Neural cell (in vitro differentiated cells): ENCODE measurements around the gene OVOL3. TPM values are rescaled to one million over a fixed set of nuclear protein-coding genes. Genes with fewer than 3 reads are reported as not detected.
A peak's percentile ranks its signal among the peaks of the same experiment; 100 is the strongest.

ENCODE experiments used
- H2AFZ ChIP-seq: fragments of 200-600, 300-800 bp; sonication (generic), shearing (Covaris generic); 2 replicates; pipeline ENCODE4 v1.6.0; 2014; ENCODE audit warnings: low read depth, mild to moderate bottlenecking, antibody characterized with exemption, low read length, moderate library complexity
- H3F3A ChIP-seq: fragments of 200-600 bp; shearing (Covaris generic); 2 replicates; pipeline ENCODE4 v1.6.1; 2016; ENCODE audit warnings: mild to moderate bottlenecking, moderate library complexity, mixed read lengths, antibody characterized with exemption, low read length; ENCODE audit not compliant: insufficient read depth, poor library complexity, severe bottlenecking
- H3K27ac ChIP-seq: fragments of 200-600, 300-800 bp; sonication (generic), shearing (Covaris generic); 2 replicates; pipeline ENCODE4 v1.5.1; 2014; ENCODE audit warnings: mild to moderate bottlenecking, low read length, moderate library complexity
- H3K27me3 ChIP-seq: fragments of 300-800, 200-600 bp; sonication (generic), shearing (Covaris generic); 2 replicates; pipeline ENCODE4 v1.6.0; 2014; ENCODE audit warnings: mild to moderate bottlenecking, low read depth, low read length, moderate library complexity; ENCODE audit not compliant: insufficient read depth
- H3K36me3 ChIP-seq: fragments of 300-800, 200-600 bp; sonication (generic), shearing (Covaris generic); 2 replicates; pipeline ENCODE4 v1.5.1; 2014; ENCODE audit warnings: mild to moderate bottlenecking, antibody characterized with exemption, low read length, moderate library complexity; ENCODE audit not compliant: insufficient read depth
- H3K4me2 ChIP-seq: fragments of 300-800, 200-600 bp; sonication (generic), shearing (Covaris generic); 2 replicates; pipeline ENCODE4 v1.6.0; 2014; ENCODE audit warnings: mild to moderate bottlenecking, low read length
- H3K4me3 ChIP-seq: fragments of 300-800, 200-600 bp; sonication (generic), shearing (Covaris generic); 2 replicates; pipeline ENCODE4 v1.5.1; 2014; ENCODE audit warnings: mild to moderate bottlenecking, low read length, moderate library complexity
- H3K79me2 ChIP-seq: fragments of 200-600 bp; shearing (Covaris generic); replicated peaks from 2 replicates; pipeline ENCODE4 v1.6.0; 2014; ENCODE audit warnings: mild to moderate bottlenecking, low read length, moderate library complexity; ENCODE audit not compliant: insufficient read depth
- H3K9ac ChIP-seq: fragments of 300-800, 200-600 bp; sonication (generic), shearing (Covaris generic); 2 replicates; pipeline ENCODE4 v1.6.1; 2016; ENCODE audit warnings: mild to moderate bottlenecking, low read length, mixed read lengths
- H3K9me2 ChIP-seq: fragments of 200-600 bp; shearing (Covaris generic); 2 replicates; pipeline ENCODE4 v1.6.1; 2016; ENCODE audit warnings: mild to moderate bottlenecking, low read length, mixed read lengths; ENCODE audit not compliant: insufficient read depth
- H3K9me3 ChIP-seq: fragments of 200-600, 300-800 bp; sonication (generic), shearing (Covaris generic); 2 replicates; pipeline ENCODE4 v1.6.1; 2016; ENCODE audit warnings: mild to moderate bottlenecking, mixed run types, low read length, moderate library complexity, mixed read lengths
- H4K20me1 ChIP-seq: fragments of 200-600 bp; shearing (Covaris generic); 2 replicates; pipeline ENCODE4 v1.6.1; 2016; ENCODE audit warnings: mild to moderate bottlenecking, mixed run types; ENCODE audit not compliant: insufficient read depth
- EP300 ChIP-seq: fragments of 450-650 bp; conservative IDR thresholded peaks from 2 replicates; pipeline ENCODE4 v1.6.1; 2014; ENCODE audit warnings: antibody characterized with exemption, mild to moderate bottlenecking, moderate library complexity; ENCODE audit not compliant: poor library complexity, severe bottlenecking
- EZH2 ChIP-seq: fragments of 200-600, 300-800 bp; shearing (Covaris generic), sonication (generic); IDR thresholded peaks from 2 replicates; pipeline ENCODE4 v1.6.1; 2014; ENCODE audit warnings: antibody characterized with exemption, low read length, borderline replicate concordance, mild to moderate bottlenecking; ENCODE audit not compliant: insufficient read depth, poor library complexity, severe bottlenecking
- MXI1 ChIP-seq: fragments of 450-650 bp; conservative IDR thresholded peaks from 2 replicates; pipeline ENCODE4 v1.6.1; 2014; ENCODE audit warnings: antibody characterized with exemption, mild to moderate bottlenecking; ENCODE audit not compliant: poor library complexity, severe bottlenecking
- POLR2AphosphoS5 ChIP-seq: IDR thresholded peaks from 2 replicates; pipeline ENCODE4 v1.6.1; 2012
- RAD21 ChIP-seq: fragments of 450-650 bp; conservative IDR thresholded peaks from 2 replicates; pipeline ENCODE4 v1.6.1; 2014; ENCODE audit warnings: antibody characterized with exemption, mild to moderate bottlenecking, moderate library complexity
- SMC3 ChIP-seq: fragments of 450-650 bp; conservative IDR thresholded peaks from 2 replicates; pipeline ENCODE4 v1.6.1; 2014; ENCODE audit warnings: antibody characterized with exemption, mild to moderate bottlenecking, moderate library complexity; ENCODE audit not compliant: poor library complexity
- TAF1 ChIP-seq: IDR thresholded peaks from 2 replicates; pipeline ENCODE4 v1.6.1; 2012; ENCODE audit warnings: low read depth
- polyA plus RNA-seq: library from polyadenylated mRNA; depleted of rRNA; stranded (reverse); fragments of >200 nt; gene quantifications from 2 replicates; pipeline ENCODE4 v1.2.3, GENCODE V29; 2014
- TF ChIP-seq, protein P1 (sequence below): IDR thresholded peaks from 2 replicates; pipeline ENCODE4 v1.6.1; 2012; ENCODE audit warnings: borderline replicate concordance
- TF ChIP-seq, protein P2 (sequence below): fragments of 450-650 bp; IDR thresholded peaks from 2 replicates; pipeline ENCODE4 v1.5.1; 2014; ENCODE audit warnings: antibody characterized with exemption, mild to moderate bottlenecking, moderate library complexity; ENCODE audit not compliant: poor library complexity, severe bottlenecking

OVOL3 gene
- polyA plus RNA-seq, 1 donor from 2014 or later: not detected

DNA sequence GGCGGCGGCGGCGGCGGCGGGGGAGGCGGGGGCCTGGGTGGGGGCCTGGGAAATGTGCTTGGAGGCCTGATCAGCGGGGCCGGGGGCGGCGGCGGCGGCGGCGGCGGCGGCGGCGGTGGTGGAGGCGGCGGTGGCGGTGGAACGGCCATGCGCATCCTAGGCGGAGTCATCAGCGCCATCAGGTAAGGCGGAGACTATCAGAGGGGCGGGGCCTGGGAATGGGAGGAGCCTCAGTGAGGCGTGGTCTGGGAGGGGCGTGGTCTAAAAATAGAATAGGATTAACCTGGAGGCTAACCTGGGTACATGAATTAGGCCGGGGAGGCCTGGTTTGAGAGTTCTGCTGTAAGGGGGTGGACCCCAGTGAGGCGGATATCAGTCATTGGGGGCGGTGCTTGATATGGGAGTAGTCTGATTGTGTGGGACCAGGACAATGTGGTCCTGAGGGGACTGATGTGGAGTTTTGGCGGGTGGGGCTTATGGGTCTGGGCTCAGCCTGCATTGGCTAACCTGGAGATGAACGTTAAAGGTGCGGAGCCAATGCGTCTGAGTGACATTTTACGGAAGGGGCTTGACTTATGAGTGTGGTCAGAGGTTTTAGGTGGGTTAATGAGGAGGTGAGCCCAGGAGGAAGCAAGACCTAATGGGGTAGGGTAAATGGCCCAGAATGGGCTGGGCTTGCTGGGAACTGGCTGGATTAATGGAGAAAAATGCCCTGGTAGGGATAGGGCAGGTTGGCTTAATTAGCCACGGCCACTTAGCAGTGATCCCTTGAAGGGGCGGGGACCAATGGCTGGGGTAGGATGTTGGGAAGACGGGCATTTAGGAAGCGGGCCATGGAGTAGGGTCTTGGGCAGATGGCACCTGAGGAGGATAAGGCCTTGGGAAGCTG, 30.3 kb downstream of the OVOL3 start:
- H3K36me3 ChIP-seq: peaks cover 13% of the 10 kb centered on the region
- peaks cover 9% of the 10 kb centered on the region for H3K79me2 ChIP-seq
- peak; percentile 15 for TF ChIP-seq TAF1
- peak; percentile 74 for TF ChIP-seq POLR2AphosphoS5
- no peak for TF ChIP-seq EP300
- TF ChIP-seq, protein P1, sequence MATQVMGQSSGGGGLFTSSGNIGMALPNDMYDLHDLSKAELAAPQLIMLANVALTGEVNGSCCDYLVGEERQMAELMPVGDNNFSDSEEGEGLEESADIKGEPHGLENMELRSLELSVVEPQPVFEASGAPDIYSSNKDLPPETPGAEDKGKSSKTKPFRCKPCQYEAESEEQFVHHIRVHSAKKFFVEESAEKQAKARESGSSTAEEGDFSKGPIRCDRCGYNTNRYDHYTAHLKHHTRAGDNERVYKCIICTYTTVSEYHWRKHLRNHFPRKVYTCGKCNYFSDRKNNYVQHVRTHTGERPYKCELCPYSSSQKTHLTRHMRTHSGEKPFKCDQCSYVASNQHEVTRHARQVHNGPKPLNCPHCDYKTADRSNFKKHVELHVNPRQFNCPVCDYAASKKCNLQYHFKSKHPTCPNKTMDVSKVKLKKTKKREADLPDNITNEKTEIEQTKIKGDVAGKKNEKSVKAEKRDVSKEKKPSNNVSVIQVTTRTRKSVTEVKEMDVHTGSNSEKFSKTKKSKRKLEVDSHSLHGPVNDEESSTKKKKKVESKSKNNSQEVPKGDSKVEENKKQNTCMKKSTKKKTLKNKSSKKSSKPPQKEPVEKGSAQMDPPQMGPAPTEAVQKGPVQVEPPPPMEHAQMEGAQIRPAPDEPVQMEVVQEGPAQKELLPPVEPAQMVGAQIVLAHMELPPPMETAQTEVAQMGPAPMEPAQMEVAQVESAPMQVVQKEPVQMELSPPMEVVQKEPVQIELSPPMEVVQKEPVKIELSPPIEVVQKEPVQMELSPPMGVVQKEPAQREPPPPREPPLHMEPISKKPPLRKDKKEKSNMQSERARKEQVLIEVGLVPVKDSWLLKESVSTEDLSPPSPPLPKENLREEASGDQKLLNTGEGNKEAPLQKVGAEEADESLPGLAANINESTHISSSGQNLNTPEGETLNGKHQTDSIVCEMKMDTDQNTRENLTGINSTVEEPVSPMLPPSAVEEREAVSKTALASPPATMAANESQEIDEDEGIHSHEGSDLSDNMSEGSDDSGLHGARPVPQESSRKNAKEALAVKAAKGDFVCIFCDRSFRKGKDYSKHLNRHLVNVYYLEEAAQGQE: peak; percentile 31
- no peaks in the 10 kb centered on the region for H3K9me3 ChIP-seq
- H3F3A ChIP-seq: no peaks in the 10 kb centered on the region
- H3K9me2 ChIP-seq: no peaks in the 10 kb centered on the region
- H2AFZ ChIP-seq: no peak overlapping the region
- H3K9ac ChIP-seq: peak overlapping the region; percentile 92
- H3K4me3 ChIP-seq: peak overlapping the region; percentile 98
- H3K27me3 ChIP-seq: no peaks in the 10 kb centered on the region
- H3K27ac ChIP-seq: peak overlapping the region; percentile 89
- H3K4me2 ChIP-seq: no peak overlapping the region
- no peaks in the 10 kb centered on the region for H4K20me1 ChIP-seq

DNA sequence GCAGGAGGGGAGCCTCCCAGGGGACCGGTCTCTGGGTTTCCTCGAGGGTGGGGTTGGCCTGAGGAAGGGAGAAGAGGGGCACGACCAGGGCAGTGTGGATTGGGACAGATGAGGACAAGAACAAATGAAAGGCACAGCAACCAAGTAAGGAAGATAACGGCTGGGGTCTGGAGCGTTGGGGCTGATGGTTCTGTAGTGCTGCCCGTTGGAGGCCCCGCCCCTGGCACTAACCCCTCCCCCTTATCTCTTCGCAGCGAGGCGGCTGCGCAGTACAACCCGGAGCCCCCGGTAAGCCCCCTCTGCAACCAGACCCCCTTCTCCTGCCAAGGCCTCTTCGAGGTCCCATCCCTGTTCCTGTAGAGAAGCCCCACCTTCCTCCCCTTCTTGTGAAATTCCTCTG, 31.1 kb downstream of the OVOL3 start:
- H3K9me2 ChIP-seq: no peaks in the 10 kb centered on the region
- H3K36me3 ChIP-seq: peaks cover 13% of the 10 kb centered on the region
- H3K4me3 ChIP-seq: peak overlapping the region; percentile 98
- H3K9me3 ChIP-seq: no peaks in the 10 kb centered on the region
- H2AFZ ChIP-seq: no peak overlapping the region
- no peak for TF ChIP-seq MXI1
- no peak for TF ChIP-seq TAF1
- TF ChIP-seq SMC3: no peak
- no peak for TF ChIP-seq EZH2
- TF ChIP-seq EP300: no peak
- no peak for TF ChIP-seq RAD21
- H3K27me3 ChIP-seq: no peaks in the 10 kb centered on the region
- no peak overlapping the region for H3K4me2 ChIP-seq
- no peaks in the 10 kb centered on the region for H3F3A ChIP-seq
- H3K27ac ChIP-seq: no peak overlapping the region
- H4K20me1 ChIP-seq: no peaks in the 10 kb centered on the region
- peaks cover 9% of the 10 kb centered on the region for H3K79me2 ChIP-seq
- H3K9ac ChIP-seq: no peak overlapping the region

DNA sequence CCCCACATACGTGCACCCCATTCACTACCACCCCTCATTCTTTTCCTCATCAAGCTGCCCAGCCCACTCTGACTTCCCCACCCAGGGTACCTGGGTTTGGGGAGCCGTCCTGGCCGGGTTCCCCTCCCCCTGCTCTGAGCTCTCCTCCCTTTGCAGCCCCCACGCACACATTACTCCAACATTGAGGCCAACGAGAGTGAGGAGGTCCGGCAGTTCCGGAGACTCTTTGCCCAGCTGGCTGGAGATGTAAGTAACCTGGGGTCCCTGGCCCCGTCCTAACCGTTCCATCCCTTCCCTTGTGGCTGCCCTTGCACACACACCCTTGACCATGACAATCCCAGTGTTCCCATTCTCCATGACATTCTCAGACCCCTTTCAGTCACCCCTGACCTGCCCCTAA, 31.6 kb downstream of the OVOL3 start:
- H3K27me3 ChIP-seq: no peaks in the 10 kb centered on the region
- H3K36me3 ChIP-seq: peaks cover 13% of the 10 kb centered on the region

More for the DNA sequence above, 31.6 kb downstream of the OVOL3 start:
- Histone ChIP-seq H3K79me2 (peaks cover 9% of the 10 kb centered on the region), H3K9ac (no peak overlapping the region), H3K4me2 (no peak overlapping the region), H3K9me3 (no peaks in the 10 kb centered on the region), H2AFZ (no peak overlapping the region), H3K4me3 (no peak overlapping the region), H3K9me2 (no peaks in the 10 kb centered on the region), H3K27ac (no peak overlapping the region), H3F3A (no peaks in the 10 kb centered on the region), H4K20me1 (no peaks in the 10 kb centered on the region)
- TF ChIP-seq MXI1 (no peak), SMC3 (no peak), TAF1 (no peak), POLR2AphosphoS5 (no peak), EZH2 (no peak), EP300 (no peak), RAD21 (no peak)
- TF ChIP-seq, protein P2, sequence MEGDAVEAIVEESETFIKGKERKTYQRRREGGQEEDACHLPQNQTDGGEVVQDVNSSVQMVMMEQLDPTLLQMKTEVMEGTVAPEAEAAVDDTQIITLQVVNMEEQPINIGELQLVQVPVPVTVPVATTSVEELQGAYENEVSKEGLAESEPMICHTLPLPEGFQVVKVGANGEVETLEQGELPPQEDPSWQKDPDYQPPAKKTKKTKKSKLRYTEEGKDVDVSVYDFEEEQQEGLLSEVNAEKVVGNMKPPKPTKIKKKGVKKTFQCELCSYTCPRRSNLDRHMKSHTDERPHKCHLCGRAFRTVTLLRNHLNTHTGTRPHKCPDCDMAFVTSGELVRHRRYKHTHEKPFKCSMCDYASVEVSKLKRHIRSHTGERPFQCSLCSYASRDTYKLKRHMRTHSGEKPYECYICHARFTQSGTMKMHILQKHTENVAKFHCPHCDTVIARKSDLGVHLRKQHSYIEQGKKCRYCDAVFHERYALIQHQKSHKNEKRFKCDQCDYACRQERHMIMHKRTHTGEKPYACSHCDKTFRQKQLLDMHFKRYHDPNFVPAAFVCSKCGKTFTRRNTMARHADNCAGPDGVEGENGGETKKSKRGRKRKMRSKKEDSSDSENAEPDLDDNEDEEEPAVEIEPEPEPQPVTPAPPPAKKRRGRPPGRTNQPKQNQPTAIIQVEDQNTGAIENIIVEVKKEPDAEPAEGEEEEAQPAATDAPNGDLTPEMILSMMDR: no peak
- TF ChIP-seq, protein P1: no peak
